ENCODE measurements around the gene EFNA2. TPM values are rescaled to one million over a fixed set of nuclear protein-coding genes. Genes with fewer than 3 reads are reported as not detected.

The EFNA2 gene
- total RNA-seq, 1 donor from 2014 or later, result 15.0 TPM

DNA sequence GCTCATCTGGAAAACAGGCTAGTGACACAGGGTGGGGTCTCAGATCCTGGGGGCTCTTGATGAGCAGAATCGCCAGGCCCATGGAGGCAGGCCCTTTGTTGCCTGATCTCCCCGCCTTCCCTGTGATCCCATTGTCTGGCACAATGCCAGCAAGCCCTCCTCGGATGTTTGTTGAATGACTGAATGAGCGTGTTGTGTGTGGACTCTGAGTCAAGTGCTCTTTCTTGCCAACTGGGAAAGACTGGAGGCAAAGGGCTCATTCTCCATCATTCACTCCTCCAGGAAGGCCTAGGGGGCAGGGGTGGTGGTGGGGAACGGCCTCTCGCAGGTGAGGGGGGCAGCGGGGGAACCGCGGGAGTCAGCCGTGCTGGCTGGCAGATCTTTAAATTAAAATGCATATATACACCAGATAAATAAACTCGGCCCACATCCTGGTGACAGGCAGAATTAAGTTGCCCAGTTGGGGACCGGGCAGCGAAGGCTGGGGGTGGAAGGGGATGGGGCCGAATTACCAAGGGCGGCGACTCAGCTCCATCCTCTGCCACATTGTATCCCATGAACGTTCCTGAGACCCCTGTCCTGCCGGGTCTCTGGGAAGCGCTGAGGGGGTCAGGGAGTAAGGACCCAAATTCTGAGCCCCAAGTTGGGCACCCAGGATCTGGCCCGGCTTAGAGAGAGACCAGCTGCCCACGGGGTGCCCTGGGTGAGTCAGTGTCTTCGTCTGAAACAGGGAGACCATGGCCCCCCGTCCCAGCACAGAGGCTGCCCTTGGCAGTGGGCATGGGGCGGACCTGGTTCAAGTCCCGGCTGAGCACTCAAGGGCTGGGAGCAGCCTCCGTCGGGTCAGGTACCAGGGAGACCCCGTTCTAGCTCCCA is 24.5 kb downstream of the EFNA2 start:
- Mint-ChIP-seq H3K27me3 (ENCODE audit: low read depth) (peaks cover 1% of the 10 kb centered on the region), H3K36me3 (no peaks in the 10 kb centered on the region), H3K9me3 (no peaks in the 10 kb centered on the region), H3K4me3 (no peak overlapping the region), H3K27ac (no peak overlapping the region), H3K4me1 (peaks cover 11% of the 10 kb centered on the region)
- no peak for DNase-seq (ENCODE audit: low spot score in 2 of 2, unreplicated experiment in 2 of 2)
- no peak for TF ChIP-seq CTCF (IDR thresholded peaks at IDR 0.05; ENCODE audit: unreplicated experiment)

DNA sequence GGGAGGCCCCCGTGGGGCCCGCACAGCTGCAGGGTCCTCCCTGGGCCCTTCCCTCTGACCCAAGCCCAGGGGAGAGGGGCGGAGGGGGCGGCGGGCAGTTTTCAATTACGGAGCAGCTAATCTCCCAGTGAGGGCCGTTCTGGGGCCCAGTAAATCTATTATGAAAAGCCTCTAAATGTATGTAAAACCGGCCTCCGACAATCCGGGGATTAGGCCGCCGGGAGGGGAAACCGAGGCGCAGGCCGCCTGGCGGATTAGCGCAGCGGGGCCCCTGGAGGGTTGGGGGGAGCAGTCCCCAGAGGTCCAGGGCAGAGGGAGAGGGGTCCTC is 25.1 kb downstream of the EFNA2 start:
- H3K27me3 Mint-ChIP-seq (ENCODE audit: low read depth), result peaks cover 5% of the 10 kb centered on the region
- no peaks in the 10 kb centered on the region for H3K36me3 Mint-ChIP-seq
- H3K27ac Mint-ChIP-seq, result no peak overlapping the region
- peaks cover 11% of the 10 kb centered on the region for H3K4me1 Mint-ChIP-seq
- no peak for TF ChIP-seq CTCF (IDR thresholded peaks at IDR 0.05; ENCODE audit: unreplicated experiment)
- no peaks in the 10 kb centered on the region for H3K9me3 Mint-ChIP-seq
- no peak overlapping the region for H3K4me3 Mint-ChIP-seq
- DNase-seq (ENCODE audit: low spot score in 2 of 2, unreplicated experiment in 2 of 2), result no peak

- peaks cover 10% of the 10 kb centered on the region for H3K27me3 Mint-ChIP-seq (ENCODE audit: low read depth)
- TF ChIP-seq CTCF (IDR thresholded peaks at IDR 0.05; ENCODE audit: unreplicated experiment), result no peak
- H3K27ac Mint-ChIP-seq, result no peak overlapping the region
- H3K36me3 Mint-ChIP-seq, result no peaks in the 10 kb centered on the region
- H3K4me1 Mint-ChIP-seq, result peaks cover 11% of the 10 kb centered on the region
- no peak for DNase-seq (ENCODE audit: low spot score in 2 of 2, unreplicated experiment in 2 of 2)
- no peaks in the 10 kb centered on the region for H3K9me3 Mint-ChIP-seq
- H3K4me3 Mint-ChIP-seq, result no peak overlapping the region
Observed at GRCh38 chr19:1311543-1312091, 25.9 kb downstream of the EFNA2 start.

- H3K4me3 Mint-ChIP-seq, result no peak overlapping the region
- no peak overlapping the region for H3K27ac Mint-ChIP-seq
- H3K9me3 Mint-ChIP-seq, result no peaks in the 10 kb centered on the region
- no peak for TF ChIP-seq CTCF (IDR thresholded peaks at IDR 0.05; ENCODE audit: unreplicated experiment)
- peaks cover 24% of the 10 kb centered on the region for H3K27me3 Mint-ChIP-seq (ENCODE audit: low read depth)
- DNase-seq (ENCODE audit: low spot score in 2 of 2, unreplicated experiment in 2 of 2), result no peak
- no peaks in the 10 kb centered on the region for H3K36me3 Mint-ChIP-seq
- H3K4me1 Mint-ChIP-seq, result peaks cover 11% of the 10 kb centered on the region
Observed at GRCh38 chr19:1312767-1313694, 27.4 kb downstream of the EFNA2 start.

- peak overlapping the region; percentile 34 for H3K27ac Mint-ChIP-seq
- TF ChIP-seq CTCF (IDR thresholded peaks at IDR 0.05; ENCODE audit: unreplicated experiment), result no peak
- peaks cover 26% of the 10 kb centered on the region for H3K27me3 Mint-ChIP-seq (ENCODE audit: low read depth)
- no peak for DNase-seq (ENCODE audit: low spot score in 2 of 2, unreplicated experiment in 2 of 2)
- H3K4me3 Mint-ChIP-seq, result no peak overlapping the region
- H3K9me3 Mint-ChIP-seq, result no peaks in the 10 kb centered on the region
- no peaks in the 10 kb centered on the region for H3K36me3 Mint-ChIP-seq
- peaks cover 11% of the 10 kb centered on the region for H3K4me1 Mint-ChIP-seq
Observed at GRCh38 chr19:1313695-1314613, 28.3 kb downstream of the EFNA2 start.

Measured in mesothelial cell of epicardium (in vitro differentiated cells).